SK-N-SH (cell line): ENCODE data around the gene EXOC2. TPM values are rescaled to one million over a fixed set of nuclear protein-coding genes. Genes with fewer than 3 reads are reported as not detected.

Experiments
- CTCF ChIA-PET: fragments of 300-600, 350-600 bp; formaldehyde crosslinking; extraction: SDS; loops from one replicate; lab custom pipeline; 2021; lab: Yijun Ruan, JAX
- POLR2A ChIA-PET: fragments of 350-600 bp; sonication (Branson Sonifier 250); formaldehyde crosslinking; extraction: SDS; loops from one replicate; lab custom pipeline; 2020; ENCODE audit warnings: antibody characterized with exemption, inconsistent platforms; lab: Yijun Ruan, JAX
- DNase-seq: peaks from one replicate; pipeline ENCODE4 v3.0.0; 2012
- H2AFZ ChIP-seq: fragments of 200-600 bp; sonication (generic); 2 replicates; pipeline ENCODE4 v1.8.1; 2016; ENCODE audit warnings: antibody characterized with exemption, mild to moderate bottlenecking, low read depth
- H3F3A ChIP-seq: fragments of 200-600 bp; sonication (generic); replicated peaks from 2 replicates; pipeline ENCODE3; 2016; ENCODE audit warnings: antibody characterized with exemption, mild to moderate bottlenecking; ENCODE audit not compliant: insufficient read depth
- H3K27ac ChIP-seq, 2 experiments: fragments of 200-500 bp in 1 of 2; fragments of 200-600 bp in 1 of 2; sonication (Bioruptor generic) in 1 of 2; sonication (generic), shearing (Covaris generic) in 1 of 2; 2 replicates each; pipeline versions ENCODE4 v1.5.1 to v1.6.1; 2014 to 2016; ENCODE audit warnings: low read depth in 2 of 2, inconsistent platforms in 1 of 2, low read length in 1 of 2, mild to moderate bottlenecking in 1 of 2, mixed read lengths in 1 of 2
- H3K27me3 ChIP-seq: fragments of 200-600 bp; sonication (generic), shearing (Covaris generic); 2 replicates; pipeline ENCODE4 v1.6.1; 2016; ENCODE audit warnings: mixed run types; ENCODE audit not compliant: insufficient read depth
- H3K36me3 ChIP-seq, 2 experiments: fragments of 200-500 bp in 1 of 2; fragments of 200-600 bp in 1 of 2; sonication (Bioruptor generic) in 1 of 2; sonication (generic) in 1 of 2; replicated peaks in 1 of 2; 2 replicates each; pipeline versions ENCODE3 to v1.5.1; 2014 to 2016; ENCODE audit warnings: low read length in 1 of 2, mild to moderate bottlenecking in 1 of 2; ENCODE audit not compliant: insufficient read depth in 2 of 2, control insufficient read depth in 1 of 2
- H3K4me1 ChIP-seq, 2 experiments: fragments of 200-500 bp in 1 of 2; fragments of 200-600 bp in 1 of 2; sonication (Bioruptor generic) in 1 of 2; sonication (generic), shearing (Covaris generic) in 1 of 2; 2 replicates each; pipeline versions ENCODE4 v1.5.1 to v1.6.1; 2014 to 2016; ENCODE audit warnings: low read depth in 1 of 2, low read length in 1 of 2, mixed run types in 1 of 2; ENCODE audit not compliant: insufficient read depth in 2 of 2, control insufficient read depth in 1 of 2
- H3K4me2 ChIP-seq: fragments of 200-600 bp; sonication (generic), shearing (Covaris generic); 2 replicates; pipeline ENCODE4 v1.6.1; 2017; ENCODE audit warnings: mixed run types
- H3K4me3 ChIP-seq, 2 experiments: fragments of 200-500 bp in 1 of 2; fragments of 200-600 bp in 1 of 2; sonication (Bioruptor generic) in 1 of 2; sonication (generic), shearing (Covaris generic) in 1 of 2; 2 replicates each; pipeline versions ENCODE4 v1.5.1 to v1.8.1; 2014 to 2016; ENCODE audit warnings: low read depth in 2 of 2, inconsistent platforms in 1 of 2, low read length in 1 of 2, mild to moderate bottlenecking in 1 of 2, mixed read lengths in 1 of 2, moderate library complexity in 1 of 2
- H3K79me2 ChIP-seq: fragments of 200-600 bp; sonication (generic); 2 replicates; pipeline ENCODE4 v1.8.1; 2017; ENCODE audit warnings: mild to moderate bottlenecking; ENCODE audit not compliant: insufficient read depth
- H3K9ac ChIP-seq: fragments of 200-600 bp; sonication (generic); 2 replicates; pipeline ENCODE4 v1.6.1; 2017; ENCODE audit warnings: mixed run types
- H3K9me2 ChIP-seq: fragments of 200-600 bp; sonication (generic); 2 replicates; pipeline ENCODE4 v1.6.1; 2017; ENCODE audit warnings: mixed run types
- H3K9me3 ChIP-seq: fragments of 200-600 bp; sonication (generic); 2 replicates; pipeline ENCODE4 v1.6.1; 2017; ENCODE audit warnings: mixed run types, mild to moderate bottlenecking, moderate library complexity
- H4K20me1 ChIP-seq: fragments of 200-600 bp; sonication (generic); 2 replicates; pipeline ENCODE4 v1.6.1; 2017; ENCODE audit warnings: mild to moderate bottlenecking, mixed run types; ENCODE audit not compliant: insufficient read depth
- CHD2 ChIP-seq: fragments of 150-350 bp; IDR thresholded peaks from 2 replicates; pipeline ENCODE4 v1.6.1; 2018; ENCODE audit warnings: low read length; ENCODE audit not compliant: partially characterized antibody
- ELF1 ChIP-seq: IDR thresholded peaks from 2 replicates; pipeline ENCODE4 v1.4.0; 2012
- EP300 ChIP-seq, 2 experiments: IDR thresholded peaks; 2 replicates each; pipeline versions ENCODE4 v1.4.0 to v1.6.1; 2012; ENCODE audit warnings: borderline replicate concordance in 1 of 2, low read depth in 1 of 2, low read length in 1 of 2
- GABPA ChIP-seq: IDR thresholded peaks from 2 replicates; pipeline ENCODE4 v1.4.0; 2012; ENCODE audit warnings: low read depth, mild to moderate bottlenecking
- GATA2 ChIP-seq: sonication (generic); formaldehyde crosslinking; IDR thresholded peaks from 2 replicates; pipeline ENCODE4 v1.5.0; 2020; ENCODE audit warnings: mild to moderate bottlenecking, missing genetic modification reagents
- JUND ChIP-seq: IDR thresholded peaks from 2 replicates; pipeline ENCODE4 v1.4.0; 2012
- MXI1 ChIP-seq: IDR thresholded peaks from 2 replicates; pipeline ENCODE4 v1.6.1; 2012; ENCODE audit warnings: mild to moderate bottlenecking, low read depth, low read length, improper control_type of control experiment
- NFIC ChIP-seq: IDR thresholded peaks from 2 replicates; pipeline ENCODE4 v1.4.0; 2012; ENCODE audit warnings: borderline replicate concordance
- POLR2AphosphoS5 ChIP-seq: IDR thresholded peaks from 2 replicates; pipeline ENCODE4 v1.6.1; 2012; ENCODE audit warnings: low read depth, low read length
- RCOR1 ChIP-seq: fragments of 150-350 bp; IDR thresholded peaks from 2 replicates; pipeline ENCODE4 v1.6.1; 2017; ENCODE audit warnings: antibody characterized with exemption, low read length
- SIN3A ChIP-seq: IDR thresholded peaks from 2 replicates; pipeline ENCODE4 v1.6.1; 2012; ENCODE audit warnings: low read depth, mild to moderate bottlenecking, low read length, moderate library complexity, borderline replicate concordance
- TAF1 ChIP-seq: IDR thresholded peaks from 2 replicates; pipeline ENCODE4 v1.6.1; 2012; ENCODE audit warnings: low read depth, mild to moderate bottlenecking, low read length, moderate library complexity, borderline replicate concordance
- YY1 ChIP-seq: IDR thresholded peaks from 2 replicates; pipeline ENCODE4 v1.4.0; 2012; ENCODE audit warnings: low read depth, mild to moderate bottlenecking
- WGBS: methylation state at CpG from one replicate; pipeline ENCODE4 v1.1.6; 2017; ENCODE audit warnings: low lambda C conversion rate; 5-methylcytosine and 5-hydroxymethylcytosine counted together
- polyA plus RNA-seq, 3 experiments: library from polyadenylated mRNA; depleted of rRNA; stranded (reverse); fragments of >200 nt; gene quantifications; 2 replicates each; pipeline ENCODE4 v1.2.3, GENCODE V29; 2012
- TF ChIP-seq, protein P1 (sequence below): IDR thresholded peaks from 2 replicates; pipeline ENCODE4 v1.4.0; 2012; ENCODE audit warnings: low read depth, borderline replicate concordance
- TF ChIP-seq, protein P2 (sequence below): fragments of 200-600 bp; sonication (generic); IDR thresholded peaks from 2 replicates; pipeline ENCODE4 v1.6.1; 2017; ENCODE audit warnings: antibody characterized with exemption, mild to moderate bottlenecking, moderate library complexity
- TF ChIP-seq, protein P3 (sequence below): IDR thresholded peaks from 2 replicates; pipeline ENCODE4 v1.4.0; 2012; ENCODE audit warnings: low read depth
- TF ChIP-seq, protein P4 (sequence below): IDR thresholded peaks from 2 replicates; pipeline ENCODE4 v1.4.0; 2012; ENCODE audit warnings: low read depth, borderline replicate concordance
- TF ChIP-seq, protein P5 (sequence below): IDR thresholded peaks from 2 replicates; pipeline ENCODE4 v1.6.1; 2012; ENCODE audit warnings: mild to moderate bottlenecking, low read depth, low read length, moderate library complexity

EXOC2 gene, protein sequence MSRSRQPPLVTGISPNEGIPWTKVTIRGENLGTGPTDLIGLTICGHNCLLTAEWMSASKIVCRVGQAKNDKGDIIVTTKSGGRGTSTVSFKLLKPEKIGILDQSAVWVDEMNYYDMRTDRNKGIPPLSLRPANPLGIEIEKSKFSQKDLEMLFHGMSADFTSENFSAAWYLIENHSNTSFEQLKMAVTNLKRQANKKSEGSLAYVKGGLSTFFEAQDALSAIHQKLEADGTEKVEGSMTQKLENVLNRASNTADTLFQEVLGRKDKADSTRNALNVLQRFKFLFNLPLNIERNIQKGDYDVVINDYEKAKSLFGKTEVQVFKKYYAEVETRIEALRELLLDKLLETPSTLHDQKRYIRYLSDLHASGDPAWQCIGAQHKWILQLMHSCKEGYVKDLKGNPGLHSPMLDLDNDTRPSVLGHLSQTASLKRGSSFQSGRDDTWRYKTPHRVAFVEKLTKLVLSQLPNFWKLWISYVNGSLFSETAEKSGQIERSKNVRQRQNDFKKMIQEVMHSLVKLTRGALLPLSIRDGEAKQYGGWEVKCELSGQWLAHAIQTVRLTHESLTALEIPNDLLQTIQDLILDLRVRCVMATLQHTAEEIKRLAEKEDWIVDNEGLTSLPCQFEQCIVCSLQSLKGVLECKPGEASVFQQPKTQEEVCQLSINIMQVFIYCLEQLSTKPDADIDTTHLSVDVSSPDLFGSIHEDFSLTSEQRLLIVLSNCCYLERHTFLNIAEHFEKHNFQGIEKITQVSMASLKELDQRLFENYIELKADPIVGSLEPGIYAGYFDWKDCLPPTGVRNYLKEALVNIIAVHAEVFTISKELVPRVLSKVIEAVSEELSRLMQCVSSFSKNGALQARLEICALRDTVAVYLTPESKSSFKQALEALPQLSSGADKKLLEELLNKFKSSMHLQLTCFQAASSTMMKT
- 10.6 and 12.8 TPM in 2 replicates for polyA plus RNA-seq (2012; rRNA removed)
- polyA plus RNA-seq (2012; cell fraction: cytosol; rRNA removed) = 11.2 and 12.4 TPM in 2 replicates
- polyA plus RNA-seq (2012; cell fraction: nucleus; rRNA removed) = 9.3 and 16.9 TPM in 2 replicates

DNA sequence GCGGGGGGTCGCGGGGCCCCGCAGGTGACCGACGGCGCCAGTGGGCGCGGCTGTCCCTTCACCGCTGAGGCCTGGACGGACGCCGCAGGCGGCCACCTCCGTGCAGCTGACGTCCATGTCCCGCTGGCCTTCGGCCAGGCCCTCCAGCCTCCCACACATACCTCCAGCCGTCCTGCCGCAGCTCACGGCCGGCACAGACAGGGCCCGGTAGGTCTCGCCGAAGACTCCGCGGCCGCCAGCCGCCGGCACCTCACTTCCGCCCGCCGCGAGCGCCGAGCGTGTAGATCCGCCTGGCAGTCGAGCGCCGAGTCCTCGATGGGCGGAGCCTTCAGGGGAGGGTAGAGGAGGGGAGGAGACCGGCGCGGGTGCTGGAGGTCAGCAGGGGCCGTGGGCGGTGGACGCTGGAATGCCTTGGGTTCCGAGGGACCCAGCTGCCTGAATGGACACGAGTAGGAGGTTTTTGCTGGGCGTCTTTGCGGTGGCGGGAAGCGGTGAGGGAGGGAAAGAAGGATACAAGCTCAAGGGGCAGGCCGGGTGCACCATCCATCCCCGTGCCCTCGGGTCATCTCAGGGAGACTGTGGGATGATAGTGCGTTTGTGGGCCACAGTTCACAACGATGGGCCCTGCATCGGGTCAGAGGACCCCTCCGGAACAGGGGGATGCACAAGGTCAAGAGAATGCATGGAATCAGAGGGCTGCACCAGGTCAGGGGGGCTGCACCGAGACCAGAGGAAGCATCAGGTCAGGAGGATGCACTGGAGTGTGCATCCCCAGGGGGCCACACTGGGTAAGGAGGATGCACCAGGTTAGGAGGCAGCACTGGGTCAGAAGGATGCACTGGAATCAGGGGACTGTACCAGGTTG lies at the start of gene EXOC2:
TSS of gene EXOC2 (minus strand) at position 282 of the 865 bp plus-strand sequence. CDS start 55,321 bp downstream, outside the sequence.
- peaks cover 3 to 7% of the 10 kb centered on the region in 2 experiments for H3K36me3 ChIP-seq
- H3K9me3 ChIP-seq = no peaks in the 10 kb centered on the region
- 0% methylated on average over 43 of the region's 63 CpGs for WGBS
- CTCF ChIA-PET = interaction anchor here (0.9 to 1.7 kb wide), 2 partner anchors 10 to 29 kb away, joined by 3 to 6 read pairs; no protein-coding TSS in a partner anchor
- H3K27ac ChIP-seq = peak within 1 kb of the TSS; percentile 52 to 81; a peak in 2 of 4 replicates
- peak; percentile 94 for DNase-seq
- H3K9me2 ChIP-seq = no peaks in the 10 kb centered on the region
- H3K4me3 ChIP-seq = peak within 1 kb of the TSS; percentile 90 to 93
- H3F3A ChIP-seq = no peaks in the 10 kb centered on the region
- H3K4me2 ChIP-seq = peak within 1 kb of the TSS; percentile 99
- H4K20me1 ChIP-seq = peaks cover 7% of the 10 kb centered on the region; the same call in 1 of the 2 replicates
- peaks cover 6 to 8% of the 10 kb centered on the region in 2 experiments; a peak in 3 of 4 replicates for H3K4me1 ChIP-seq
- H3K9ac ChIP-seq = peak within 1 kb of the TSS; percentile 68
- H2AFZ ChIP-seq = peak within 1 kb of the TSS; percentile 100
- POLR2A ChIA-PET = no interaction called here
- H3K79me2 ChIP-seq = peaks cover 41% of the 10 kb centered on the region
- no peaks in the 10 kb centered on the region for H3K27me3 ChIP-seq
- TF ChIP-seq RCOR1 (0 out of 2 replicates have a peak, but pooled peaks have one; percentile 29), JUND (no peak), YY1 (peak; percentile 81), NFIC (peak; percentile 27), GABPA (peak; percentile 83), SIN3A (peak; percentile 84; the same call in 1 of the 2 replicates), MXI1 (peak; percentile 27; the same call in 1 of the 2 replicates), ELF1 (peak; percentile 94), GATA2 (CRISPR knock-in tag) (no peak), POLR2AphosphoS5 (peak; percentile 79), CHD2 (peak; percentile 76), TAF1 (peak; percentile 71; the same call in 1 of the 2 replicates), EP300 (IDR thresholded peaks at IDR 0.05; ENCODE audit: borderline replicate concordance in 1 of 2, low read depth in 1 of 2, low read length in 1 of 2) (peak in 1 of 2 experiments; percentile 12; a peak in 1 of 4 replicates)
- TF ChIP-seq, protein P1, sequence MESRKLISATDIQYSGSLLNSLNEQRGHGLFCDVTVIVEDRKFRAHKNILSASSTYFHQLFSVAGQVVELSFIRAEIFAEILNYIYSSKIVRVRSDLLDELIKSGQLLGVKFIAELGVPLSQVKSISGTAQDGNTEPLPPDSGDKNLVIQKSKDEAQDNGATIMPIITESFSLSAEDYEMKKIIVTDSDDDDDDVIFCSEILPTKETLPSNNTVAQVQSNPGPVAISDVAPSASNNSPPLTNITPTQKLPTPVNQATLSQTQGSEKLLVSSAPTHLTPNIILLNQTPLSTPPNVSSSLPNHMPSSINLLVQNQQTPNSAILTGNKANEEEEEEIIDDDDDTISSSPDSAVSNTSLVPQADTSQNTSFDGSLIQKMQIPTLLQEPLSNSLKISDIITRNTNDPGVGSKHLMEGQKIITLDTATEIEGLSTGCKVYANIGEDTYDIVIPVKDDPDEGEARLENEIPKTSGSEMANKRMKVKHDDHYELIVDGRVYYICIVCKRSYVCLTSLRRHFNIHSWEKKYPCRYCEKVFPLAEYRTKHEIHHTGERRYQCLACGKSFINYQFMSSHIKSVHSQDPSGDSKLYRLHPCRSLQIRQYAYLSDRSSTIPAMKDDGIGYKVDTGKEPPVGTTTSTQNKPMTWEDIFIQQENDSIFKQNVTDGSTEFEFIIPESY = no peak
- TF ChIP-seq, protein P2, sequence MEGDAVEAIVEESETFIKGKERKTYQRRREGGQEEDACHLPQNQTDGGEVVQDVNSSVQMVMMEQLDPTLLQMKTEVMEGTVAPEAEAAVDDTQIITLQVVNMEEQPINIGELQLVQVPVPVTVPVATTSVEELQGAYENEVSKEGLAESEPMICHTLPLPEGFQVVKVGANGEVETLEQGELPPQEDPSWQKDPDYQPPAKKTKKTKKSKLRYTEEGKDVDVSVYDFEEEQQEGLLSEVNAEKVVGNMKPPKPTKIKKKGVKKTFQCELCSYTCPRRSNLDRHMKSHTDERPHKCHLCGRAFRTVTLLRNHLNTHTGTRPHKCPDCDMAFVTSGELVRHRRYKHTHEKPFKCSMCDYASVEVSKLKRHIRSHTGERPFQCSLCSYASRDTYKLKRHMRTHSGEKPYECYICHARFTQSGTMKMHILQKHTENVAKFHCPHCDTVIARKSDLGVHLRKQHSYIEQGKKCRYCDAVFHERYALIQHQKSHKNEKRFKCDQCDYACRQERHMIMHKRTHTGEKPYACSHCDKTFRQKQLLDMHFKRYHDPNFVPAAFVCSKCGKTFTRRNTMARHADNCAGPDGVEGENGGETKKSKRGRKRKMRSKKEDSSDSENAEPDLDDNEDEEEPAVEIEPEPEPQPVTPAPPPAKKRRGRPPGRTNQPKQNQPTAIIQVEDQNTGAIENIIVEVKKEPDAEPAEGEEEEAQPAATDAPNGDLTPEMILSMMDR = peak; percentile 17; the same call in 1 of the 2 replicates
- TF ChIP-seq, protein P3, sequence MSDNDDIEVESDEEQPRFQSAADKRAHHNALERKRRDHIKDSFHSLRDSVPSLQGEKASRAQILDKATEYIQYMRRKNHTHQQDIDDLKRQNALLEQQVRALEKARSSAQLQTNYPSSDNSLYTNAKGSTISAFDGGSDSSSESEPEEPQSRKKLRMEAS = peak; percentile 71
- TF ChIP-seq, protein P4, sequence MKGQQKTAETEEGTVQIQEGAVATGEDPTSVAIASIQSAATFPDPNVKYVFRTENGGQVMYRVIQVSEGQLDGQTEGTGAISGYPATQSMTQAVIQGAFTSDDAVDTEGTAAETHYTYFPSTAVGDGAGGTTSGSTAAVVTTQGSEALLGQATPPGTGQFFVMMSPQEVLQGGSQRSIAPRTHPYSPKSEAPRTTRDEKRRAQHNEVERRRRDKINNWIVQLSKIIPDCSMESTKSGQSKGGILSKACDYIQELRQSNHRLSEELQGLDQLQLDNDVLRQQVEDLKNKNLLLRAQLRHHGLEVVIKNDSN = no peak
- TF ChIP-seq, protein P5, sequence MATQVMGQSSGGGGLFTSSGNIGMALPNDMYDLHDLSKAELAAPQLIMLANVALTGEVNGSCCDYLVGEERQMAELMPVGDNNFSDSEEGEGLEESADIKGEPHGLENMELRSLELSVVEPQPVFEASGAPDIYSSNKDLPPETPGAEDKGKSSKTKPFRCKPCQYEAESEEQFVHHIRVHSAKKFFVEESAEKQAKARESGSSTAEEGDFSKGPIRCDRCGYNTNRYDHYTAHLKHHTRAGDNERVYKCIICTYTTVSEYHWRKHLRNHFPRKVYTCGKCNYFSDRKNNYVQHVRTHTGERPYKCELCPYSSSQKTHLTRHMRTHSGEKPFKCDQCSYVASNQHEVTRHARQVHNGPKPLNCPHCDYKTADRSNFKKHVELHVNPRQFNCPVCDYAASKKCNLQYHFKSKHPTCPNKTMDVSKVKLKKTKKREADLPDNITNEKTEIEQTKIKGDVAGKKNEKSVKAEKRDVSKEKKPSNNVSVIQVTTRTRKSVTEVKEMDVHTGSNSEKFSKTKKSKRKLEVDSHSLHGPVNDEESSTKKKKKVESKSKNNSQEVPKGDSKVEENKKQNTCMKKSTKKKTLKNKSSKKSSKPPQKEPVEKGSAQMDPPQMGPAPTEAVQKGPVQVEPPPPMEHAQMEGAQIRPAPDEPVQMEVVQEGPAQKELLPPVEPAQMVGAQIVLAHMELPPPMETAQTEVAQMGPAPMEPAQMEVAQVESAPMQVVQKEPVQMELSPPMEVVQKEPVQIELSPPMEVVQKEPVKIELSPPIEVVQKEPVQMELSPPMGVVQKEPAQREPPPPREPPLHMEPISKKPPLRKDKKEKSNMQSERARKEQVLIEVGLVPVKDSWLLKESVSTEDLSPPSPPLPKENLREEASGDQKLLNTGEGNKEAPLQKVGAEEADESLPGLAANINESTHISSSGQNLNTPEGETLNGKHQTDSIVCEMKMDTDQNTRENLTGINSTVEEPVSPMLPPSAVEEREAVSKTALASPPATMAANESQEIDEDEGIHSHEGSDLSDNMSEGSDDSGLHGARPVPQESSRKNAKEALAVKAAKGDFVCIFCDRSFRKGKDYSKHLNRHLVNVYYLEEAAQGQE = 0 out of 2 replicates have a peak, but pooled peaks have one; percentile 49
